ENCODE measurements around the gene CCSER2.
A peak's percentile ranks its signal among the peaks of the same experiment; 100 is the strongest.
"Not testable (repeated sequence)": the region's sequence is repeated elsewhere in the genome, so short reads cannot be mapped to it uniquely, and the experiment has no call there.

CCSER2 gene, protein sequence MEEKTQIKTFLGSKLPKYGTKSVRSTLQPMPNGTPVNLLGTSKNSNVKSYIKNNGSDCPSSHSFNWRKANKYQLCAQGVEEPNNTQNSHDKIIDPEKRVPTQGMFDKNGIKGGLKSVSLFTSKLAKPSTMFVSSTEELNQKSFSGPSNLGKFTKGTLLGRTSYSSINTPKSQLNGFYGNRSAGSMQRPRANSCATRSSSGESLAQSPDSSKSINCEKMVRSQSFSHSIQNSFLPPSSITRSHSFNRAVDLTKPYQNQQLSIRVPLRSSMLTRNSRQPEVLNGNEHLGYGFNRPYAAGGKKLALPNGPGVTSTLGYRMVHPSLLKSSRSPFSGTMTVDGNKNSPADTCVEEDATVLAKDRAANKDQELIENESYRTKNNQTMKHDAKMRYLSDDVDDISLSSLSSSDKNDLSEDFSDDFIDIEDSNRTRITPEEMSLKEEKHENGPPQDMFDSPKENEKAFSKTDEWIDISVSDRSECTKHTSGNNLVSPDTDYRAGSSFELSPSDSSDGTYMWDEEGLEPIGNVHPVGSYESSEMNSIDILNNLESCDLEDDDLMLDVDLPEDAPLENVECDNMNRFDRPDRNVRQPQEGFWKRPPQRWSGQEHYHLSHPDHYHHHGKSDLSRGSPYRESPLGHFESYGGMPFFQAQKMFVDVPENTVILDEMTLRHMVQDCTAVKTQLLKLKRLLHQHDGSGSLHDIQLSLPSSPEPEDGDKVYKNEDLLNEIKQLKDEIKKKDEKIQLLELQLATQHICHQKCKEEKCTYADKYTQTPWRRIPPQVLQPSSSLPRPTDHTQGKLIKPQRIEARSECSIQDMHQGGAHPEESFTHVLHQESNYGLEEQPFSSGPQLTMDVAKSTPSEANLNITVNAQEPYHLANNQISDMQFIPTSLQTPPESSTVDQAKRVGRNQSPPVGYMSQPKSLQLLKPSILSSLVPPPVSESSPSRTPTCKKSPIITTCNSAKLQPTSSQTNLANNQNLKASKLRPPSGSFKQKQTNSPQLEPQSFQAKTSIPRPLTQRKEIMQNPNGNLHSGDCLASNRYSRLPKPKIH

DNA sequence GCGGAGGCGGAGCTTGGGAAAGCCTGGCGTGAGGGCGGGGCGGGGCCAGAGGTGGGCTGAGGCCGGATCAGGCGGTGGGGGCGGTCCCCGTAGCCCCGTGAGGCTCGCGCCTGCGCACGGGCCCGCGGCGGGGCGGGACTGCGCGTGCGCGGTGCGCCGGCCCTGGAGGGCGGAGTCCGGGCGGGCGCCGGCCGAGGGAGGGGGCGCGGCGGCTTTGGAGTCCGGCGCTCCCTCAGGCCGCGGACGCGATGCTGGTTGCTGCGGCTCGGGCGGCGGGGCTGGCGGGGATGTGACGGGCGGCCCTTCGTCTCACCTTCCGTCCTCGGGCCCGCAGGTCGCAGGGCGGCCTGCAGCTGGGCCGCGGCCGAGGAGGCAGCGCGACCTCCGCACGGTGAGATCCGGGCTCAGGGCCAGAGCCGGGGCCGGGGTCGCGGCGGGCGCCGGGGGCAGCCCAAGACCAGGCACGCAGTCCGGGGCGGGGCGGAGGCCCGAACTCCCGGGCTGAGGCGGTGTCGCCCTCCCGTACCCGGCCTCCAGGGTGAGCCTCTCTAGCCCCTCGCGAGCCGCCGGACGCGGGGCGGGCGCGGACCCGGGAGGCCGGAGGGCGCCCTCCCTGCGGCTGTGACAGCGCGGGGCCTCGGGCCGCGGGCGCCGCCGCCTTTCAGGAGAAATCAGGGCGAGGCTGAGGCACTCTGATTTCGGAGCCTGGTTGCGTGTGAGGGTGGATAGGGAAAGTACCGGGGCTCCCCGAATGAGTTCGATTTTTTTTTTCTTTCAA lies at the start of gene CCSER2:
Gene CCSER2, plus strand, starts transcription at position 172 of the 778 bp plus-strand sequence. CDS start 42,464 bp downstream, outside the sequence.
- DNase-seq, result peak; percentile 96

DNA sequence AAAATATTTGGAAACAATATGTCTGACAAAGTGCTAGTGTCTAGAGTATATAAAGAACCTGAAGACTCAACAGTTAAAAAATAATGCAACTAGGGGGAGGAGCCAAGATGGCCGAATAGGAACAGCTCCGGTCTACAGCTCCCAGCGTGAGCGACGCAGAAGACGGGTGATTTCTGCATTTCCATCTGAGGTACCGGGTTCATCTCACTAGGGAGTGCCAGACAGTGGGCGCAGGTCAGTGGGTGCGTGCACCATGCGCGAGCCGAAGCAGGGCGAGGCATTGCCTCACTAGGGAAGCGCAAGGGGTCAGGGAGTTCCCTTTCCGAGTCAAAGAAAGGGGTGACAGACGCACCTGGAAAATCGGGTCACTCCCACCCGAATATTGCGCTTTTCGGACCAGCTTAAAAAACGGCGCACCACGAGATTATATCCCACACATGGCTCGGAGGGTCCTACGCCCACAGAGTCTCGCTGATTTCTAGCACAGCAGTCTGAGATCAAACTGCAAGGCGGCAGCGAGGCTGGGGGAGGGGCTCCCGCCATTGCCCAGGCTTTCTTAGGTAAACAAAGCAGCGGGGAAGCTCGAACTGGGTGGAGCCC lies 48.4 kb upstream of the CCSER2 start:
- not testable (repeated sequence) for DNase-seq

DNA sequence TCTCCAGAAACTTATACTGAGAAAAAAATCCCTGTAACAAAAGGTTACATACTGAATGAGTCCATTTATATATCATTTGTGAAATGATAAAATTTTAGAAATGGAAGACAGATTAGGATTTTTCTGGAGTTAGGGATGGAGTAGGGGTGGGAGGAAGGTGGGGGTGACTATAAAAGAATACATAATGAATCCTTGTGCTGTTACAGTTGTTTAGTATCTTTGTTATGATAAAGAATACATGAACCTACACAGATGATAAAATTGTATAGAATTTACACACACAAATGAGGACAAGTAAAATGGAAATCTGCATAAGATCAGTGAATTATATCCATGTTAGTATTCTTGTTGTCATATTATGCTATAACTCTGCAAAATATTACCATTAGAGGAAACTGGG lies 41.7 kb upstream of the CCSER2 start:
- no peak for DNase-seq

DNA sequence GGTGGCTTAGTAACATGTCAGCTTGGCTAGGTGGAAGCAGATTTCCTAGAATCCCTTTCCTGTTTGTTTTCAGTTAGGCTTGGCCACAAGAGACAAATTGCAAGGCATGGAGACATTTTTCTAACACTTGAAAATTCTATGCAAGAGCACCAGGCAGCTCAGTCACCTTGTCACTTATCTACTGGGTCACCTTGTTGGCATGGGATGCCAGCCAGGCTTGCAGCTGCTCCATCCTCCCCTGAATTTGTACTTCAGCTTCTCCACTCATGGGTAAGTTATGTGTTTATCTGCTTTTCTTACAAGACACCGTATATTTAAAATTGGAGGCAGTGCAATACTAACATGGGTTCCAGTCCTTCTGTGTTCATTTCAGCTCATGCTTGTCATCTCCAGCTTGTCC lies 40.2 kb upstream of the CCSER2 start:
- DNase-seq, result no peak

DNA sequence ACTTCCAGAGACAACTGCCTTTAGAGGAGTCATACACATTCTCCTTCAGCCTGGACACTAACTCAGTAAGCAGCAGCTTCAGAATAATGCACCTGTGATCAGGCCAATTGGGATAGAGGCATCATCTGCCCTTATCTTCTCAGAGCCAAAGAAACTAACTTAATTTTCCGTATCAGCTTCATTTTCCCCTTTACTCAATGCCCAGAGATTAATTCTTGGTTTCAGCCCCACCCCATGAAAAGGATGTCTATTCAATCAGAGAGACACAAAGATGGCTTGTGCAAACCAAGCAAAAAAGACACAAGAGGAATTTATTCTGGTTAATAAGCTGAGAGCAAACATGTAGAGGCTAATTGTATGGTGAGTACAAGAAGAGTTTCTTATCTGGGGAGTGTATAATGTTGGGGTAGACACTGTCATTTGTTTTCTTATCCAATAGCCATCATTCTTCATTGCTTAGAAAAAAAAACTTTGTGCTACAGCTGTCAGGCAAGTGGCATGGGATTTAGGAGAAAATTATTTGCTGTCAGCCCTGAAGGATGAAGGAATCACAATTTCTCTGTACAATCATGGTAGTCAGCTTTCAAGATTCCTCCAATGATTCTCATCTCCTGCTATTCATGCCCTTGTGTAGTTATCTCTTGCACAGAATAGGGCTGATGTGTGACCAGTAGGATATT lies 38.7 kb upstream of the CCSER2 start:
- no peak for DNase-seq

DNA sequence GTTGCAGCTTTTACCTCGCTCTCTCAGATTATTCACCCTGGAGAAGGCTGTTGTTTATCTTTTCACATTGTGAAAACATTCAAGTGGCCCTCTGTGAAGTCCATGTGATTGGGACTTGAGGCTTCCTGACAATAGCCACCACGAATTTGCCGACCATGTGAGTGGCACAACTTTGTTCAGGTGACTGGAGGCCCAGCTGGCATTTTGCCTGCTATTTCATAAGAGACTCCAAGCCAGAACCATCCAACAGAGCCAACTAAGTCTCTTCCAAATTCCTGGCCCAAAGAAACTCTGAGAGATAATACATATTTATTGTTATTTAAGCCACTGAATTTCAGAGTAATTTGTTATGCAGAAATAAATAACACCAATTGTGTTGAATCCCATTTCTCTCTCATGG lies 38.2 kb upstream of the CCSER2 start:
- DNase-seq, result no peak

DNA sequence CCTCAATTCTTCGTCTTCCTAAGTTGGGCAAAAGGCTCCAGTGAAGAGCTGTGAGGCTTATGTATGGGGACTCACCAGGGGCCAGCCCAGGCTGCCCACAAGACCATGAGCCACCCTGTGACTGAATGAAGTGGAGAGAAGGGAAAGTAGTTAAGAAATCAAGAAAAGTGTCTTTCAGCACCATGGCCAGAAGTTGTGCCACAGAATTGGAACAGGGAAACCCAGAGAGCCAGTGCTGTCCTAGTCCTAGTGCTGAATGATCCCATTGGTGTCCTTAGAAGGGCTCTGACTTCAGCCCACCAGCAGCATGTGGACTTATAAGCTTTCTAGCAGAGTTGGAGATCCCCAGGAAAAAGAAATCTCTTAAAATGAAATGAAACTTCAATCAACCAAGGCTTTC lies 37.0 kb upstream of the CCSER2 start:
- no peak for DNase-seq

DNA sequence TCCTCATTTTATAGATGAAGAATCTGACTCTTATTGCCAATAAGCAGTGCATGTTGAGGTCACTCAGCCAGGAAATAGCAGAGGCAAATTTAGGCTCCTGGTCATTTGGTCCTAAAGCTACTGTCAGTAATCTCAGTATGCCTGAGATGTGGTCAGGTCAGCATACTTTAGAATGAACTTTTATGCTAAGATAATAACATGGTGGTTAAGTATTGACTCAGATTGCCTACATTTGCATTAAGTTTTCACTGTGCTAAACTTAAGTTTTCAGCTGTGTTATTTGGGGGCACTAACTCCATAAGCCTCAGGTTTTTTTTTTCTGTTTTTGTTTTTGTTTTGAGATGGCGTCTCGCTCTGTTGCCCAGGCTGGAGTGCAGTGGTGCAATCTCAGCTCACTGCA lies 35.9 kb upstream of the CCSER2 start:
- DNase-seq, result no peak

DNA sequence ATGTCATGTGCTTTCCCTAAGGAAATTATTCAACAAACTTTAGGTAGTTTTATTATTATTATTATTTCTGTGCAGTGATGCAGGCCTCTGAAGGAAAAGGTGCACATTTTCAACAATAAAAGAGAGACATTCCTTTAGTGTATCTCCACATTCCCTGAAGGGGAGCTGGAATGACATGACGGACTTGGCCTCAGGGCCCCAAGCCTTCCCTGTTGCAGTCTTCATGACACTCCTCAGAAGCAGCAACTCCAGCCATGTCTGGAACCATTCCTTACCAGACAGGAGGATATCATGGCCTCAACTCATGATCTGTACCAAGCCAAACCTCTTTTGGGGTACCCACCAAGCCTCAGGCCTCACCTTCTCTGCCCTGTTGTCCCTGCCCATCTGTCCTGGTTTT lies 35.2 kb upstream of the CCSER2 start:
- DNase-seq, result no peak

DNA sequence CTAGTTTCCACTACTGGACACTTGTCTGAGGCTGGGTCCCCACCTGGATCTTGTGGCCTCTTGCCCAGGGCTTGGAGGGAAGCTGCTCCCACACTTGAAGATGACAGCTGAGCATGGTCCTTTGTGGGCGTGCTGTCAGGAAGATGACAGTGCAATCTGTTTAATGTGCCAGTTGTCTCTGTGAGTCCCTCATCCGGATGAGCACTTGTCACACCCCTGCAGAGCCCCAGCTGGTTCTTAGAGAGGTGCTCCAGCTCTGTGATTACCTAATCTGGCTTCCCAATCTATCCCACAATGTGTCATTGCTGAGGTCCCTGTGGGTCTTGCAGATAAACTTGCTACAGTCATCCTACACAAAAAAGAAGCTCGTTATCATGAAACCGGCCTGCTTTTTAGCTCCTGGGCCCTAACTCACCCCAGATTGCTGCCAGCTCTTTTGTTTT lies 34.8 kb upstream of the CCSER2 start:
- DNase-seq, result peak; percentile 3

DNA sequence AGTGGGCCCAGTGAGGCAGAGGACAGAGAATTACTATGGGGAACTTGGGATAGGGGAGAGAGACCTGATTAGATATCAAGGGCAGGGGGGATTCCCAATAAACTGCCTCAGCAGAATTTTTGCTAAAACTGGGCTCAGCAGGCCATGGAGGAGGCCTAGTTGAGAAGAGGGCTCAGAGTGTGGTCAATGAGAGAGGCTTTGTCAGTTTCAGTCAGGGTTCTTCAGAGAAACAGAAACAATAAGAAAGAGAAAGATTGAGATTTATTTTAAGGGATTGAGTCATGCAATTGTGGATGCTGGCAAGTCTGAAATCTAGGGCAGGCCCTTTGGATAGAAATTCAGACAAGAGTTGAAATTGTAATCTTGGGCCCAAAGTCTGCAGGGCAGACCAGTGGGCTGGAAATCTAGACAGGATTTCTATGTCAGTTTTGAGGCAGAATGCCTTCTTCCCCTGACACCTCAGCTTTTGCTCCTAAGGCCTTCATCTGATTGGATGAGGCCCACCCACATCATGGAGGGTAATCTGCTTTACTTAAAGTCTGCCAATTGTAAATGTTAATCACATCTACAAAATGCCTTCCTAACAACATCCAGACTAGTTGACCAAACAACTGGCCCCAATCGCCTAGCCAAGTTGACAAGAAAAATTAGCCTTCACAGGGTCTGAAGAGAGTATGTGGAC lies 33.5 kb upstream of the CCSER2 start:
- DNase-seq, result no peak

DNA sequence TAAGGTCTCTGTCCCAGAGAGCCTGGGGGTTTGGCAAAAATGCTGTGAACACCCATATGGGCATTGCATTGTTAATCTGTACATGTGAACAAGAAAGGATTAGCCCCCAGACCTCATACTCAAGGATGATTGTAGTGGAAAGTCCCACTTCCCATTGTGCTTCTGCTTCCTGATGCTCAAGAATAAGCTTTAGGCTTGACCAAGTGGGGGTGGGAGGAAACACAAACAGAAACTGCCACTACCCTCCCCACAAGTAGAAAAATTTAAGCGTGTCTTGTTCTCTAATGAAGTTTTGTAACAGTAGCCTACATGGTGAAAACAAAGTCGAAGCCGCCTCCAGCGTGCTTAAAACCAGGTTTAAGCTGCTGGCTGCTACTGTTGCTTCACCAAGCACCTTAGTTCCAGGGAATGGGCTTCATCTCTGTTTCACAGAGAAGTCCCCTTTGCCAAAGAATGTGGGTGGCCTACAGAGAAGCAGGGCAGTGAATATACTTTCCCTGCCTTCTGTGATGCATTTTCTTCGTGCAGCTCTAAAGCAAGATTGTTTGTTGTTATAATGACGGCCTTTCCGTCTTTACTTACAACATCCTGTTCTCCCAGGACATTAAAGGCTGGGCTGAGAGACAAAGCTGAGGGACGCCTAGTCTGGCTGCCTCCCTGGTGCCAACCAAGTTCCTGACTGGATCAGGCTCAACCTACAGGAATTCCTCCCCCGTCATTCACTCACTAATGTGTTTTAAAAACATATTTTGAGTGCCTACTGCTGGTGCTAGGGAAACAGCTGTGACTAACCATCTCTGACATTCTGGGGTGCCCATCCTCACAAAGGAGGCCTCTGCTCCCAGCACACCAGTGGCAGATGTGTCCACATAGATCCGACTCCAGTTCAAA lies 32.1 kb upstream of the CCSER2 start:
- DNase-seq, result no peak

DNA sequence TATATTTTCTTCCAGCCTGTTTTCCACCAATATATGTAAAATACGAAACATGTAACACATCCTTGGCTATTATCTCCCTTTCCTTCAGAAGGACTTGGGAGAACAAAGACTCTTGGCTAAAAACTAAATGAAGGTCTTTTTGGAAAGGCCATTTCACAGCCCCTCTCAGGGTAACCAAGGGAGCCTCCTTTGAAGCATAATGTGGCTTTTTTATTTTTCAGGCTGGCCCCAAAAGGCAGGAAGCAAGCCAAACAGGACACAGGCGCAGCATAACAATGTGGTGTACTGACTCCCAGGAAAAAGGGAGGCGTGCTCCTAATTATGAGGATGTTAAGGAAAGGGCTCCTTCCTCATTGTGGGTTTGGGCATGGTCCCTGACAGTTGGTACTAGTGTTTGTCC lies 30.3 kb upstream of the CCSER2 start:
- DNase-seq, result no peak

DNA sequence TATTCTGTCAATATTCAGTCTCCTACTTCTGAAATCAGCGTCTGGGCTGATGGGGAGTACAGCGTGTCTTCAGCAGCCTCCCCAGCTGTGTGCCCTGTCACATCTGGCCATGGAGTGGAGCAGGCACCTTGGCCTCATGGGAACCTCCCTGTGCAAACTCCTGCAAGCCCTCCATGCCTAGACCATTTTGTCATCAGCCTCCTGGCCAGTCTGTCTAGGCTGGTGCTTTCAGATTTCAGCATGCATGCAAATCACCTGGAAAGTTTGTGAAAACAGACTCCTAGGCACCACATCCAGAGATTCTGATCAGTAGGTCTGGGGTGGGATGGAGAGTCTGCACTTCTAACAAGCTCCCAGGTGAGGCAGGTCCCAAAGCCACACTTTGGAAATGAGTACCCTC lies 26.2 kb upstream of the CCSER2 start:
- no peak for DNase-seq

DNA sequence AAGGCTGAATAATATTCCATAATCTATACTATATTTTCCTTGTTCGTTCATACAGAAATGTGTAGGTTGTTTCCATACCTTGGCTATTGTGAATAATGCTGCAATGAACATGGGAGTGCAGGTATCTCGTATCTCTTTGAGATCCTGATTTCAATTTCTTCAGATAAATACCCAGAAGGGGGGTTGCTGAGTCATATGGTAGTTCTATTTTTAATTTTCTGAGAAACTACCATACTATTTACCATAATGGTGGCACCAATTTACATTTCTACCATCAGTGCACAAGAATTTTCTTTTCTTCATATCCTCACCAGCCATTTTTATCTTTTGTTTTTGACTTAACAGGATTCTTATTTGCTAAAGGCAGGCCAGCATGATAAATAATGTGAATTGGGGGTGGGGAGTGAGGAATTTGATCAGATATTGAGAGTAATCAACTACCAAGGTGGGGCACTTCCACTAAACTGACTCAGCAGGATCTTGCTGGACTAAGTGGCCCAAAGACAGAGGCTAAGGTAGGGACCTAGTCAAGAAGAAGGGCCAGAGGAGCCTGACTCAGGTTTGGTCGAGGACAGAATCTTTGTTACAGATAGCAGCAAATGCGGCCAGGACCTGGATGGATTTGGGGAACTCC lies 21.5 kb upstream of the CCSER2 start:
- DNase-seq, result no peak

DNA sequence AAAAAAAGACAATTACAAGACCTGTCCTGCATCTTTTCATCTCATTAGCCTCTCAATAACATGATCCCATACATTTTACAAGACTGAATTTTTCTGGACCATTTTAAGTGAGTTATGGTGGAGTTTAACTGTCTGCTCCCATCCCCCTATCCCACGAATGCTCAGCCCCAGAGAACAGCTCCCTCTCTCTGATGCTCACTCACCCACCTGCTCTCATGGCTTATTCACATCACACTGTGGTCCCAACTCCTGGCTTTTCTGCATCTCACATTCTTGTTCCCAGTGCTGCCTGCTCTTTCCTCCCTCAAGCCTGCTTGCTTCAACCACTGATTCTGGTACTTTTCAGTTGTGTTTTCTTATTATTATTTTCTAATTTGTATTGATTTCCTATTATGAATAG lies 20.4 kb upstream of the CCSER2 start:
- no peak for DNase-seq

DNA sequence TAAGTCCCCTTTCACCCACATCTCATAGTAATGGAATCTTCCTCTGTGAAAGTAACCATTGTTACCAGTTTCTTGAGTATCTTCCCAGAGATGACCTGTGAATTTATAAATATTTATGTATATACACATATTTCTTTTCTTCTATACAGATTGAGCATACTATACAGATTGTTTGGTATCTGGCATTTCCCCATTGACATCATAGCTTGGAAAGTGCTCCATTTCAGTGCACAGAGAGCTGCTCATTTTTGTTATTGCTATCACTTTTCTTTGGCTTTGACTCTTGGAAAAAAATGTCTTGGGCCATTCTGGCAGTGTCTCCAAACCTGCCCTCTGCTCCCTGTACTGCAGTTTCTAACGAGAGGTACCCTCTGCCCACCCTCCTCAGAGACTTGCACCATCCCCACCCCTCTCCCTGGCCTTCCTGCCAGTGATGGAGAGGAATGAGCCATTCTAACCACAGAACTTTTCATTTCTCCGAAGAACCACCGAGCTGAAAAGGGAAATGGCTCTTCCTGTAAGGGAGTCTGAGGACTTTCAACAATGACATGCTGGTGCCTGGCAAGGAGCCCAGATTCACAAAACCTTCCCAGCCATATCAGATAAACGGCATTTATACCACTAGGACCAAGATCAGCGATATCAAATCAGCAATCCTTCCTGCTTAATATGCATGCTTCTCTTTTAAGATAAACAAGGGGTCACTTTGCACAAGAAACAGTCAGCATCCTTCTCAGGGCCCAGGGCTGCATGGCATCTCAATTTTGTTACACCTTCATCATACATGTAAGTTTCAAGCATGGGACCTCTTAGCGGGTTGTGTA lies 19.7 kb upstream of the CCSER2 start:
- peak; percentile 68 for DNase-seq

DNA sequence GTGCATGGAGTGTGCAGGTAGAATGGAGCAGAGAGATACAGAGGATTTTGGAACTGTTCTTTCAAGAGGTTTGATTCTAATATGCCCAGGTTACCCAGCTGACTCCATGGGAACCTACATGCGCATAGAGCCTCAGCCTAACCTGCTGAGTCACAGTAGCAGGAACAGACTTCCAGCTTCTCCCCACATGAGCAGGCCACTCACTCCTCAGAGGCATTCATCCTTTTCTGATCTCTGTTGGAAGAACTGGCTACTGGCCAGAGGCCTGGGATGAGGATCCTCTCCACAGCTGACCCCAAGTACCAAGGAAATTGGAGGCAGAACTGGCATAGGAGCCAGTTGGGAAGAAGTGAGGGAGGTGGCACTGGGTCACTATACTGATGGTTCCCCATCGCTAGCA lies 17.9 kb upstream of the CCSER2 start:
- no peak for DNase-seq

DNA sequence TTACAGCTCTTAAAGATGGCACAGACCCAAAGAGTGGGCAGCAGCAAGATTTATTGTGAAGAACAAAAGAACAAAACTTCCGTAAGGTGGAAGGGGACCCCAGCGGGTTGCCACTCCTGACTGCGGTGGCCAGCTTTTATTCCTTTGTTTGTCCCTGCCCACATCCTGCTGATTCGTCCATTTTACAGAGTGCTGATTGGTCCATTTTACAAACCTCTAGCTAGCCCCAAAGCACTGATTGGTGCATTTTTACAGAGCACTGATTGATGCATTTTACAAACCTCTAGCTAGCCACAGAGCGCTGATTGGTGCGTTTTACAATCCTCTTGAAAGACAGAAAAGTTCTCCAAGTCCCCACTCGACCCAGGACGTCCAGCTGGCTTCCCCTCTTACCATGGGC lies 16.8 kb upstream of the CCSER2 start:
- no peak for DNase-seq

Measured in CD4-positive, alpha-beta T cell treated with Interleukin-6 for 4 hours (primary cell).